CD4-positive, alpha-beta memory T cell (primary cell): ENCODE measurements around the gene CD180. TPM values are rescaled to one million over a fixed set of nuclear protein-coding genes. Genes with fewer than 3 reads are reported as not detected.

Experiments used
- CTCF ChIA-PET: fragments of 350-600 bp; sonication (Branson Sonifier 250); formaldehyde crosslinking; loops from one replicate; lab custom pipeline; 2021; ENCODE audit warnings: inconsistent platforms; ENCODE audit not compliant: partially characterized antibody; lab: Charles Lee
- POLR2A ChIA-PET: fragments of 350-600 bp; sonication (Branson Sonifier 250); formaldehyde crosslinking; loops from one replicate; lab custom pipeline; 2021; ENCODE audit not compliant: partially characterized antibody; lab: Charles Lee
- DNase-seq, 5 donors: peaks; one replicate each; pipeline versions ENCODE4 v3.0.0 to v3.0.0-alpha.2; 2020 to 2022; ENCODE audit warnings: mixed read lengths in 1 of 5
- H3K27ac ChIP-seq: one replicate; pipeline ENCODE4 v1.7.0; 2013; ENCODE audit warnings: low read depth, low read length
- H3K27me3 ChIP-seq: 2 replicates; pipeline ENCODE4 v1.7.0; 2013; ENCODE audit warnings: mild to moderate bottlenecking, low read length, moderate library complexity; ENCODE audit not compliant: insufficient read depth
- H3K36me3 ChIP-seq: 2 replicates; pipeline ENCODE4 v1.7.0; 2013; ENCODE audit warnings: mild to moderate bottlenecking, low read length, moderate library complexity; ENCODE audit not compliant: insufficient read depth
- H3K4me1 ChIP-seq: 2 replicates; pipeline ENCODE4 v1.7.0; 2013; ENCODE audit warnings: mild to moderate bottlenecking, low read length, moderate library complexity; ENCODE audit not compliant: insufficient read depth
- H3K4me3 ChIP-seq, 2 donors: one replicate each; pipeline ENCODE4 v1.7.0; 2013; ENCODE audit warnings: low read length in 2 of 2, mild to moderate bottlenecking in 1 of 2
- H3K9me3 ChIP-seq, 2 donors: one replicate each; pipeline ENCODE4 v1.7.0; 2013; ENCODE audit warnings: low read length in 2 of 2, control low read depth in 1 of 2; ENCODE audit not compliant: control insufficient read depth in 1 of 2
- H3K27ac Mint-ChIP-seq, 7 donors: one replicate each; pipeline ENCODE4 v1.8.0; 2020 to 2021; ENCODE audit warnings: mixed read lengths in 7 of 7, mild to moderate bottlenecking in 6 of 7, inconsistent platforms in 3 of 7, moderate library complexity in 3 of 7
- H3K27me3 Mint-ChIP-seq, 2 donors: one replicate each; pipeline ENCODE4 v1.8.0; 2020 to 2021; ENCODE audit warnings: mixed read lengths in 2 of 2
- H3K36me3 Mint-ChIP-seq, 2 donors: one replicate each; pipeline ENCODE4 v1.8.0; 2020 to 2021; ENCODE audit warnings: mixed read lengths in 2 of 2, inconsistent platforms in 1 of 2, mild to moderate bottlenecking in 1 of 2
- H3K4me1 Mint-ChIP-seq, 4 donors: one replicate each; pipeline ENCODE4 v1.8.0; 2020 to 2021; ENCODE audit warnings: mixed read lengths in 4 of 4, mild to moderate bottlenecking in 1 of 4
- H3K4me3 Mint-ChIP-seq, 8 donors: one replicate each; pipeline ENCODE4 v1.8.0; 2020 to 2021; ENCODE audit warnings: mixed read lengths in 8 of 8, mild to moderate bottlenecking in 7 of 8, moderate library complexity in 6 of 8, inconsistent platforms in 3 of 8
- H3K9me3 Mint-ChIP-seq, 8 donors: one replicate each; pipeline ENCODE4 v1.8.0; 2020 to 2021; ENCODE audit warnings: mixed read lengths in 8 of 8, mild to moderate bottlenecking in 5 of 8, inconsistent platforms in 3 of 8, moderate library complexity in 1 of 8
- intact Hi-C: fragments of 100-400 bp; cut with micrococcal nuclease; formaldehyde crosslinking; loops from one replicate; pipeline ENCODE4 v1.15.1; 2023
- polyA plus RNA-seq, 2 donors: library from polyadenylated mRNA; unstranded; fragments of 300-500 nt; fragmentation: Illumina TruSeq; gene quantifications; one replicate each; pipeline ENCODE4 v1.2.3, GENCODE V29; 2021
- total RNA-seq, 2 experiments: library from RNA; stranded (reverse); gene quantifications; one replicate each; pipeline ENCODE4 v1.2.3, GENCODE V29; 2021

The CD180 gene
- total and polyA plus RNA-seq, 4 experiments from 2014 or later = 0.25 to 0.52 (median 0.50) TPM; not detected in 1

DNA sequence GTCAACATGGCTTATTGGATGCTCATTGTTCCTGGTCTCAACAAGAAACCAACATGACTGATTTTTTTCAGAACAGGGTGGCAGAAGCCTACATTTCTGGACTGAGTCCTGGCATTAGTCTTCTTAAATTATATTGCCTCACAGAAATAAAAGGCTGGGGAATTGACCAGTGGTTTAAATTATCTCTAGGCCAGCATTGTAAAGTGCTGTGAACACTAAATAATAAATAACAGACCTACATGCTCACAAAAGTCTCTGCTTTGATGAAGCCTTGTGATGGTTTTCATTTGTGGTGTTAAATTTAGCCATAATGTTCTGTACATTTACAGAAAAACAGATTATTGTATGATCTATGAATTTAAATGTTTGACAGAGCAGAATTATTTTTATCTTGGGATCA, 44.7 kb upstream of the CD180 start:
- CTCF ChIA-PET = interaction anchor here (0.6 kb wide), 1 partner anchor 1012 kb away, joined by 3 read pairs; no protein-coding TSS in a partner anchor
- no peaks in the 10 kb centered on the region for H3K36me3 Mint-ChIP-seq
- Histone ChIP-seq H3K27ac (no peak overlapping the region), H3K4me1 (peaks cover 8% of the 10 kb centered on the region), H3K4me3 (no peak overlapping the region), H3K27me3 (no peaks in the 10 kb centered on the region), H3K9me3 (no peaks in the 10 kb centered on the region), H3K36me3 (no peaks in the 10 kb centered on the region)
- no peak for DNase-seq
- intact Hi-C loops = loop anchor here (10.0 kb wide), 1 partner anchor 273 kb away; no protein-coding TSS in a partner anchor
- H3K4me3 Mint-ChIP-seq = no peak overlapping the region
- POLR2A ChIA-PET = interaction anchor here (0.6 kb wide), 1 partner anchor 1184 kb away, joined by 3 read pairs; no protein-coding TSS in a partner anchor
- peaks cover 0 to 1% of the 10 kb centered on the region in 2 donors for H3K27me3 Mint-ChIP-seq
- no peaks in the 10 kb centered on the region for H3K9me3 Mint-ChIP-seq
- no peak overlapping the region for H3K27ac Mint-ChIP-seq
- peaks cover 2 to 8% (median 4%) of the 10 kb centered on the region in 4 donors for H3K4me1 Mint-ChIP-seq

DNA sequence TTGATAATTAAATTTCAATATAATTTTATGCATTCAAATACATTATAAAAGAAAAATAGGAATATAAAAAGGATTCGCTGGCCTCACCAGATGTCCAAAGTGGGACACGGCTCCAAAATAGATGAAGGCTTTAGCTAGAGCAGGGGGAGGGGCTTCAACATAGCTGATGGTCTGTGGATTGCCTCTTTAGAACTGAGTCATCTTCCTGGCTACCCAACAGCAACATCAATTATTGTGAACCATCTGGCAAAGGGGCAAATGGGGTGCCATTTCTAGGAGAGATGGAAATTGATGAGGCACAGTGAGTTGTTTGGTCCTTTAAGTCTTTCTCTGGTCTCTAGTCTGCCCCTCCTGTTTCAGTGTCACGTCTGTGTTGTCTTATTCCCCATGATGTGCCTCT, 44.2 kb upstream of the CD180 start:
- no peak overlapping the region for H3K4me3 ChIP-seq
- no peaks in the 10 kb centered on the region for H3K36me3 ChIP-seq
- peaks cover 6% of the 10 kb centered on the region for H3K4me1 ChIP-seq
- intact Hi-C loops = loop anchor here (10.0 kb wide), 1 partner anchor 274 kb away; no protein-coding TSS in a partner anchor
- Mint-ChIP-seq H3K27me3 (peaks cover 0 to 1% of the 10 kb centered on the region in 2 donors), H3K9me3 (no peaks in the 10 kb centered on the region), H3K27ac (no peak overlapping the region), H3K36me3 (no peaks in the 10 kb centered on the region), H3K4me1 (peaks cover 2 to 8% (median 4%) of the 10 kb centered on the region in 4 donors), H3K4me3 (no peak overlapping the region)
- no peak overlapping the region for H3K27ac ChIP-seq
- no peaks in the 10 kb centered on the region for H3K27me3 ChIP-seq
- no peaks in the 10 kb centered on the region for H3K9me3 ChIP-seq
- no peak for DNase-seq
- ChIA-PET CTCF (interaction anchor here (0.6 kb wide), 1 partner anchor 1012 kb away, joined by 3 read pairs; no protein-coding TSS in a partner anchor), POLR2A (no interaction called here)

DNA sequence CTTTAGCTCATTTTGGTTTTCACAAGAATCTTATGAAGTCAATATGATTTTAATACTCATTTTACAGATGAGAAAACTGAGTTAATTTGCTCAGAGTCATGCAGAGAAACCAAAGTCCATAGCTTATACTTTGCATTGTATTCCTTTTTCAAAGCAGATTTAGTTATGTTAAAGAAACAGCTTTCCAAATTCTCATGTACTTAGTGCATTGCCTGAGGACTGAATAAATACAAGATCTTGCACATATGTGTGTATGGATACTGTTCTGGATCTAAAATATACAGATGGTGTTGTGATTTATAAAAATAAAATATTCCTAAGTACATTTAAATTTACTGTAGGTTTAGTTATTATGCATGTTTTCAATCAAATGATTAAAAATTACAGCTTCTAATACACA, 43.5 kb upstream of the CD180 start:
- H3K27me3 ChIP-seq = no peaks in the 10 kb centered on the region
- POLR2A ChIA-PET = no interaction called here

DNA sequence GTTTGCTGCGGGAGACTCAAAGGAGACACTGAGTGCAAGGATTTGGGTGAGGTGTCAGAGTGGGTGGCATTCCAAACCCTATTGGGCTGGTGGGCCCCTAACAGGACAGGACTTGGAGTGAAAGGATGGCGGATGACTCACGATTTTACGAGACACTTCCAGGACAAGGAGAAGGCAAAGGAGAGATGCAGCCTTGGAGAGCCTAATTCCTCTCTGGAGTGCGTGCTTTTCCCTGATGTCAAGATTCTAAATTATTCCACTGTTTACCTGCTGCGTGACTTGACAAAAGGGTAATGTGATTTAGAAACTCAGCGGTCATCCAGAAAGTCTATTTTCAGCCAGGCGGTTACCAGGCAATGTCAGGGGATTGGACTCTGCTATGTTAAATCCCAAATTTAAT, 41.6 kb upstream of the CD180 start:
- Histone ChIP-seq H3K27me3 (no peaks in the 10 kb centered on the region), H3K4me1 (no peaks in the 10 kb centered on the region), H3K9me3 (no peaks in the 10 kb centered on the region), H3K36me3 (no peaks in the 10 kb centered on the region), H3K4me3 (no peak overlapping the region), H3K27ac (no peak overlapping the region)
- H3K27ac Mint-ChIP-seq = no peak overlapping the region
- DNase-seq = no peak
- intact Hi-C loops = no loop called here
- ChIA-PET CTCF (no interaction called here), POLR2A (no interaction called here)
- no peaks in the 10 kb centered on the region for H3K9me3 Mint-ChIP-seq
- no peaks in the 10 kb centered on the region for H3K36me3 Mint-ChIP-seq
- H3K4me3 Mint-ChIP-seq = no peak overlapping the region
- peaks cover 0 to 2% (median 0%) of the 10 kb centered on the region in 4 donors for H3K4me1 Mint-ChIP-seq
- H3K27me3 Mint-ChIP-seq = peaks cover 0 to 1% of the 10 kb centered on the region in 2 donors

More for the DNA sequence above, 43.5 kb upstream of the CD180 start:
- Histone ChIP-seq H3K4me3 (no peak overlapping the region), H3K9me3 (no peaks in the 10 kb centered on the region), H3K4me1 (no peaks in the 10 kb centered on the region), H3K36me3 (no peaks in the 10 kb centered on the region), H3K27ac (no peak overlapping the region)
- DNase-seq = no peak
- Mint-ChIP-seq H3K27me3 (peaks cover 0 to 1% of the 10 kb centered on the region in 2 donors), H3K4me1 (peaks cover 0 to 3% (median 1%) of the 10 kb centered on the region in 4 donors), H3K27ac (no peak overlapping the region), H3K9me3 (no peaks in the 10 kb centered on the region), H3K36me3 (no peaks in the 10 kb centered on the region), H3K4me3 (no peak overlapping the region)
- CTCF ChIA-PET = interaction anchor here (0.7 to 1.5 kb wide), 7 partner anchors 9 to 1011 kb away, joined by 3 to 5 read pairs (median 3); no protein-coding TSS in a partner anchor
- intact Hi-C loops = loop anchor here (10.0 kb wide), 1 partner anchor 275 kb away; no protein-coding TSS in a partner anchor

DNA sequence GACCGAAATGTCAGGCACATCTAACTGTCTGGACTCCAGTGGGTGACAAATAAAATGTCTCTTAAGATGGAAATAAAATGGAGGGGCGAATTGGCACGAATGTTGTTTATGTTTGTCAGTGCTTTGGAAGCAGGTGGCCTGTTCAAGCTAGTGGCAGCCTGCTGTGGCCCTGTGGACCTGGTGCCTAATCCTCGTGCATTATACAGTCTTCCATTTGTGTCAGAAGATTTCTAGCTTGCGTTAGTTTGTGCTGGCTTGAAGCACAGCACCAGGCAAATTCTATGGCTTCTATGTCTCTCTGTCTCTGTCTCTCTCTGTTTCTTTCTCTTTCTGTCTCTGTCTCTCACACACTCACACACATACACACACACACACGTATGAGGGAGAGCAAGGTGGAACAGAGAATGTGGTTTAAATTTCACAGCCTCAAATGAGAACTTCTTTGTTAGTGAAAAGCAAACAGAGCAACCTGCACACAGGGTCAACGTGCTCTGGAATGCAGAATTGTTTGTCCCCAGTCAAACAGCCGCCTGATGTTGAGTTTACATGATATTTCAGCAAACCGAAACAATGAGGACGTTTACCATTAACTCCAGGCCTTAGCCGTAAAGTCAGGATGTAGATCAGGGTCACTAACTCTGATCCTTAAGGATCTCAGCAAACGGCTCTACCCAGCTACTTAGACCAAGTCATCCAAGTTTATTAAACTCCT, 39.0 kb upstream of the CD180 start:
- H3K27ac ChIP-seq = no peak overlapping the region
- DNase-seq = no peak
- CTCF ChIA-PET = interaction anchor here (1.9 kb wide), 1 partner anchor 11 kb away, joined by 7 read pairs; no protein-coding TSS in a partner anchor
- POLR2A ChIA-PET = no interaction called here
- H3K4me1 Mint-ChIP-seq = peaks cover 0 to 2% (median 0%) of the 10 kb centered on the region in 4 donors
- no peaks in the 10 kb centered on the region for H3K9me3 Mint-ChIP-seq
- no peak overlapping the region for H3K4me3 ChIP-seq
- H3K36me3 Mint-ChIP-seq = no peaks in the 10 kb centered on the region
- peak overlapping the region in 1 of 7 donors; percentile 4 for H3K27ac Mint-ChIP-seq
- no peaks in the 10 kb centered on the region for H3K27me3 Mint-ChIP-seq
- H3K4me1 ChIP-seq = no peaks in the 10 kb centered on the region
- H3K4me3 Mint-ChIP-seq = no peak overlapping the region
- no peaks in the 10 kb centered on the region for H3K27me3 ChIP-seq
- intact Hi-C loops = no loop called here
- no peaks in the 10 kb centered on the region for H3K9me3 ChIP-seq
- no peaks in the 10 kb centered on the region for H3K36me3 ChIP-seq

DNA sequence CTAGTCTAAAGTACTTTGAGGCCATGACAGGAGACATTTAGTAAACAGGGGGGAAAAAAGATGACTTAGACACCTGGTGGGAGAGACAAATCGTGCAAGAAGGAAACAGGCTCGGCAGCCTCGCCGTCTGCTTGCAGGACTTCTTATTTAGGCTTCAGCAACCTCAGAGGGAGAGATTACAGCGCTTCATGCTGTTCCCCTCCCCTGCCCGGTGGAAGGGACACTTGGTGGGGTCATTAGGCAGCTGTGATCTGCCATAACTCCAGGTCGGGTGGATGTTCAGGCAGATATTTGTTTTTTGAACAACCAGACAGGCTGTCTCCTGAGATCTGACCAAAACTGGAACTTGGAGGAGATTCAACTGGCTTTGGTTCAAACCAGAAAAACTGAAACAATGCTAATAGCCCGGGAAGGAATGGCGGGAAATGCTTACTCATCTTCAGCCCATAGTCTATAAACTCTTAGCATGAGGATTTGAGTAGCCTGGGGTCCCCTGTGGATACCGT, 38.1 kb upstream of the CD180 start:
- Mint-ChIP-seq H3K4me3 (no peak overlapping the region), H3K4me1 (peaks cover 0 to 4% (median 1%) of the 10 kb centered on the region in 4 donors), H3K9me3 (no peaks in the 10 kb centered on the region), H3K27ac (no peak overlapping the region), H3K27me3 (no peaks in the 10 kb centered on the region), H3K36me3 (no peaks in the 10 kb centered on the region)
- Histone ChIP-seq H3K4me1 (no peaks in the 10 kb centered on the region), H3K9me3 (no peaks in the 10 kb centered on the region), H3K4me3 (no peak overlapping the region), H3K27ac (no peak overlapping the region), H3K36me3 (no peaks in the 10 kb centered on the region), H3K27me3 (no peaks in the 10 kb centered on the region)
- DNase-seq = no peak
- intact Hi-C loops = no loop called here
- ChIA-PET POLR2A (no interaction called here), CTCF (interaction anchor here (1.9 to 3.9 kb wide), 2 partner anchors 11 kb away, joined by 7 to 20 read pairs; no protein-coding TSS in a partner anchor)

DNA sequence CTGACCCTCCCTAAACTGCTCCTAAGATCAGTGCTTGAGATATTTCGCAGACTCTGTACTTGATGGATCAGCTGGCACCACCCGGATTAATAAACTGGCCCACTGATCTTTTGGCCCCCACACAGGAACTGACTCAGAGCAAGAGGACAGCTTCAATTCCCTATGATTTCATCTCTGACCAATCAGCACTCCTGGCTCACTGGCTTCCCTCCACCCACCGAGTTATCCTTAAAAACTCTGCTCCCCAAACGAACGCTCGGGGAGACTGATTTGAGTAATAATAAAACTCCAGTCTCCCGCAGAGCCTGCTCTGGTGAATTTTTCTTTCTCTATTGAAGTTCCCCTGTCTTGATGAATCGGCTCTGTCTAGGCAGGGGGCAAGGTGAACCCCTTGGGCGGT, 36.5 kb upstream of the CD180 start:
- Histone ChIP-seq H3K27ac (no peak overlapping the region), H3K27me3 (no peaks in the 10 kb centered on the region), H3K4me3 (no peak overlapping the region), H3K9me3 (no peaks in the 10 kb centered on the region), H3K36me3 (no peaks in the 10 kb centered on the region), H3K4me1 (no peaks in the 10 kb centered on the region)
- Mint-ChIP-seq H3K4me1 (peaks cover 0 to 5% (median 1%) of the 10 kb centered on the region in 4 donors), H3K27me3 (no peaks in the 10 kb centered on the region), H3K9me3 (no peaks in the 10 kb centered on the region), H3K27ac (no peak overlapping the region), H3K36me3 (peaks cover 0 to 4% of the 10 kb centered on the region in 2 donors), H3K4me3 (no peak overlapping the region)
- ChIA-PET CTCF (interaction anchor here (3.9 kb wide), 1 partner anchor 12 kb away, joined by 20 read pairs; no protein-coding TSS in a partner anchor), POLR2A (no interaction called here)
- intact Hi-C loops = no loop called here
- DNase-seq = no peak
